SK-N-SH (cell line): ENCODE data around the gene DPEP2NB. TPM values are rescaled to one million over a fixed set of nuclear protein-coding genes. Genes with fewer than 3 reads are reported as not detected.
A peak's percentile ranks its signal among the peaks of the same experiment; 100 is the strongest.

Experiments
- CTCF ChIA-PET: fragments of 300-600, 350-600 bp; formaldehyde crosslinking; extraction: SDS; loops from one replicate; lab custom pipeline; 2021; lab: Yijun Ruan, JAX
- POLR2A ChIA-PET: fragments of 350-600 bp; sonication (Branson Sonifier 250); formaldehyde crosslinking; extraction: SDS; loops from one replicate; lab custom pipeline; 2020; ENCODE audit warnings: antibody characterized with exemption, inconsistent platforms; lab: Yijun Ruan, JAX
- DNase-seq: peaks from one replicate; pipeline ENCODE4 v3.0.0; 2012
- H2AFZ ChIP-seq: fragments of 200-600 bp; sonication (generic); 2 replicates; pipeline ENCODE4 v1.8.1; 2016; ENCODE audit warnings: antibody characterized with exemption, mild to moderate bottlenecking, low read depth
- H3F3A ChIP-seq: fragments of 200-600 bp; sonication (generic); replicated peaks from 2 replicates; pipeline ENCODE3; 2016; ENCODE audit warnings: antibody characterized with exemption, mild to moderate bottlenecking; ENCODE audit not compliant: insufficient read depth
- H3K27ac ChIP-seq, 2 experiments: fragments of 200-500 bp in 1 of 2; fragments of 200-600 bp in 1 of 2; sonication (Bioruptor generic) in 1 of 2; sonication (generic), shearing (Covaris generic) in 1 of 2; 2 replicates each; pipeline versions ENCODE4 v1.5.1 to v1.6.1; 2014 to 2016; ENCODE audit warnings: low read depth in 2 of 2, inconsistent platforms in 1 of 2, low read length in 1 of 2, mild to moderate bottlenecking in 1 of 2, mixed read lengths in 1 of 2
- H3K27me3 ChIP-seq: fragments of 200-600 bp; sonication (generic), shearing (Covaris generic); 2 replicates; pipeline ENCODE4 v1.6.1; 2016; ENCODE audit warnings: mixed run types; ENCODE audit not compliant: insufficient read depth
- H3K36me3 ChIP-seq, 2 experiments: fragments of 200-500 bp in 1 of 2; fragments of 200-600 bp in 1 of 2; sonication (Bioruptor generic) in 1 of 2; sonication (generic) in 1 of 2; replicated peaks in 1 of 2; 2 replicates each; pipeline versions ENCODE3 to v1.5.1; 2014 to 2016; ENCODE audit warnings: low read length in 1 of 2, mild to moderate bottlenecking in 1 of 2; ENCODE audit not compliant: insufficient read depth in 2 of 2, control insufficient read depth in 1 of 2
- H3K4me1 ChIP-seq, 2 experiments: fragments of 200-500 bp in 1 of 2; fragments of 200-600 bp in 1 of 2; sonication (Bioruptor generic) in 1 of 2; sonication (generic), shearing (Covaris generic) in 1 of 2; 2 replicates each; pipeline versions ENCODE4 v1.5.1 to v1.6.1; 2014 to 2016; ENCODE audit warnings: low read depth in 1 of 2, low read length in 1 of 2, mixed run types in 1 of 2; ENCODE audit not compliant: insufficient read depth in 2 of 2, control insufficient read depth in 1 of 2
- H3K4me2 ChIP-seq: fragments of 200-600 bp; sonication (generic), shearing (Covaris generic); 2 replicates; pipeline ENCODE4 v1.6.1; 2017; ENCODE audit warnings: mixed run types
- H3K4me3 ChIP-seq, 2 experiments: fragments of 200-500 bp in 1 of 2; fragments of 200-600 bp in 1 of 2; sonication (Bioruptor generic) in 1 of 2; sonication (generic), shearing (Covaris generic) in 1 of 2; 2 replicates each; pipeline versions ENCODE4 v1.5.1 to v1.8.1; 2014 to 2016; ENCODE audit warnings: low read depth in 2 of 2, inconsistent platforms in 1 of 2, low read length in 1 of 2, mild to moderate bottlenecking in 1 of 2, mixed read lengths in 1 of 2, moderate library complexity in 1 of 2
- H3K79me2 ChIP-seq: fragments of 200-600 bp; sonication (generic); 2 replicates; pipeline ENCODE4 v1.8.1; 2017; ENCODE audit warnings: mild to moderate bottlenecking; ENCODE audit not compliant: insufficient read depth
- H3K9ac ChIP-seq: fragments of 200-600 bp; sonication (generic); 2 replicates; pipeline ENCODE4 v1.6.1; 2017; ENCODE audit warnings: mixed run types
- H3K9me2 ChIP-seq: fragments of 200-600 bp; sonication (generic); 2 replicates; pipeline ENCODE4 v1.6.1; 2017; ENCODE audit warnings: mixed run types
- H3K9me3 ChIP-seq: fragments of 200-600 bp; sonication (generic); 2 replicates; pipeline ENCODE4 v1.6.1; 2017; ENCODE audit warnings: mixed run types, mild to moderate bottlenecking, moderate library complexity
- H4K20me1 ChIP-seq: fragments of 200-600 bp; sonication (generic); 2 replicates; pipeline ENCODE4 v1.6.1; 2017; ENCODE audit warnings: mild to moderate bottlenecking, mixed run types; ENCODE audit not compliant: insufficient read depth
- ELF1 ChIP-seq: IDR thresholded peaks from 2 replicates; pipeline ENCODE4 v1.4.0; 2012
- EZH2phosphoT487 ChIP-seq: fragments of 200-600 bp; sonication (generic); IDR thresholded peaks from 2 replicates; pipeline ENCODE4 v1.6.1; 2017; ENCODE audit warnings: low read depth, mixed run types, mild to moderate bottlenecking, antibody characterized with exemption, moderate library complexity, borderline replicate concordance
- FOXM1 ChIP-seq: IDR thresholded peaks from 2 replicates; pipeline ENCODE4 v1.4.0; 2012; ENCODE audit warnings: low read depth, mild to moderate bottlenecking
- GABPA ChIP-seq: IDR thresholded peaks from 2 replicates; pipeline ENCODE4 v1.4.0; 2012; ENCODE audit warnings: low read depth, mild to moderate bottlenecking
- IRF3 ChIP-seq: fragments of 150-350 bp; IDR thresholded peaks from 2 replicates; pipeline ENCODE4 v1.6.1; 2016; ENCODE audit warnings: mild to moderate bottlenecking, low read depth, low read length
- MEF2A ChIP-seq: IDR thresholded peaks from 2 replicates; pipeline ENCODE4 v1.4.0; 2012; ENCODE audit warnings: low read depth, borderline replicate concordance
- MXI1 ChIP-seq: IDR thresholded peaks from 2 replicates; pipeline ENCODE4 v1.6.1; 2012; ENCODE audit warnings: mild to moderate bottlenecking, low read depth, low read length, improper control_type of control experiment
- NFIC ChIP-seq: IDR thresholded peaks from 2 replicates; pipeline ENCODE4 v1.4.0; 2012; ENCODE audit warnings: borderline replicate concordance
- NRF1 ChIP-seq: IDR thresholded peaks from 2 replicates; pipeline ENCODE4 v1.6.1; 2012; ENCODE audit warnings: low read depth, mild to moderate bottlenecking, low read length
- POLR2AphosphoS5 ChIP-seq: IDR thresholded peaks from 2 replicates; pipeline ENCODE4 v1.6.1; 2012; ENCODE audit warnings: low read depth, low read length
- RAD21 ChIP-seq: IDR thresholded peaks from 2 replicates; pipeline ENCODE4 v1.6.1; 2012; ENCODE audit warnings: mild to moderate bottlenecking, low read length
- REST ChIP-seq: IDR thresholded peaks from 2 replicates; pipeline ENCODE4 v1.6.1; 2012; ENCODE audit warnings: mild to moderate bottlenecking, low read depth, low read length, moderate library complexity
- RFX5 ChIP-seq: IDR thresholded peaks from 2 replicates; pipeline ENCODE4 v1.6.1; 2012; ENCODE audit warnings: mild to moderate bottlenecking, improper control_type of control experiment, low read length
- RXRA ChIP-seq: IDR thresholded peaks from 2 replicates; pipeline ENCODE4 v1.4.0; 2012; ENCODE audit warnings: low read depth, mild to moderate bottlenecking, borderline replicate concordance
- SMC3 ChIP-seq: IDR thresholded peaks from 2 replicates; pipeline ENCODE4 v1.6.1; 2012; ENCODE audit warnings: low read depth, low read length, improper control_type of control experiment
- TCF12 ChIP-seq: IDR thresholded peaks from 2 replicates; pipeline ENCODE4 v1.4.0; 2012
- TEAD4 ChIP-seq: IDR thresholded peaks from 2 replicates; pipeline ENCODE4 v1.4.0; 2012; ENCODE audit warnings: mild to moderate bottlenecking, borderline replicate concordance; ENCODE audit not compliant: insufficient read depth
- USF1 ChIP-seq: IDR thresholded peaks from 2 replicates; pipeline ENCODE4 v1.4.0; 2012; ENCODE audit warnings: low read depth, borderline replicate concordance
- ZBTB33 ChIP-seq: IDR thresholded peaks from 2 replicates; pipeline ENCODE4 v1.4.0; 2012; ENCODE audit warnings: low read depth, borderline replicate concordance
- whole genome bisulfite sequencing: methylation state at CpG from one replicate; pipeline ENCODE4 v1.1.6; 2017; ENCODE audit warnings: low lambda C conversion rate; 5-methylcytosine and 5-hydroxymethylcytosine counted together
- polyA plus RNA-seq, 3 experiments: library from polyadenylated mRNA; depleted of rRNA; stranded (reverse); fragments of >200 nt; gene quantifications; 2 replicates each; pipeline ENCODE4 v1.2.3, GENCODE V29; 2012

The DPEP2NB gene
- polyA plus RNA-seq, 1 of the 3 experiments (the other 2 are of a cell fraction) = not detected

GRCh38 chr16:67982011-67982696 is 33.6 kb downstream of the DPEP2NB start:
- H3K27me3 ChIP-seq = no peaks in the 10 kb centered on the region; the same call in 1 of the 2 replicates
- H3K9ac ChIP-seq = no peak overlapping the region
- no peaks in the 10 kb centered on the region for H3K9me3 ChIP-seq
- H3K36me3 ChIP-seq = no peaks in the 10 kb centered on the region
- no peak overlapping the region for H2AFZ ChIP-seq
- no peak for TF ChIP-seq RFX5
- TF ChIP-seq POLR2AphosphoS5 = no peak
- no peak for TF ChIP-seq RXRA
- TF ChIP-seq IRF3 = no peak
- no peak for TF ChIP-seq REST
- no peak for TF ChIP-seq NFIC
- no peak for TF ChIP-seq MXI1
- POLR2A ChIA-PET = no interaction called here
- no peaks in the 10 kb centered on the region for H3F3A ChIP-seq
- no peak for DNase-seq
- no peaks in the 10 kb centered on the region for H3K79me2 ChIP-seq
- no peak overlapping the region for H3K4me2 ChIP-seq
- 84% methylated on average over 25 of the region's 49 CpGs for WGBS
- H3K4me1 ChIP-seq = peaks cover 0 to 3% of the 10 kb centered on the region in 2 experiments; a peak in 1 of 4 replicates
- H3K9me2 ChIP-seq = no peaks in the 10 kb centered on the region
- no peak overlapping the region for H3K27ac ChIP-seq
- H3K4me3 ChIP-seq = no peak overlapping the region
- CTCF ChIA-PET = interaction anchor here (0.8 to 1.2 kb wide), 2 partner anchors 9 to 40 kb away, joined by 3 to 4 read pairs; no protein-coding TSS in a partner anchor
- H4K20me1 ChIP-seq = no peaks in the 10 kb centered on the region

GRCh38 chr16:67979955-67980678 is 35.6 kb downstream of the DPEP2NB start, which contains the start of gene DPEP3:
TSS of gene DPEP3 (minus strand) at chr16:67980499. CDS start at chr16:67980380, 119 bp downstream.
- Histone ChIP-seq H3K4me3 (no peak within 1 kb of the TSS), H4K20me1 (no peaks in the 10 kb centered on the region), H3K79me2 (no peaks in the 10 kb centered on the region), H3K4me1 (peaks cover 0 to 3% of the 10 kb centered on the region in 2 experiments; a peak in 1 of 4 replicates), H3K27me3 (no peaks in the 10 kb centered on the region; the same call in 1 of the 2 replicates), H3K27ac (no peak within 1 kb of the TSS), H3F3A (no peaks in the 10 kb centered on the region), H2AFZ (no peak within 1 kb of the TSS), H3K36me3 (no peaks in the 10 kb centered on the region), H3K9me2 (no peaks in the 10 kb centered on the region), H3K9ac (no peak within 1 kb of the TSS), H3K9me3 (no peaks in the 10 kb centered on the region), H3K4me2 (no peak within 1 kb of the TSS)
- 77% methylated on average over 42 of the region's 62 CpGs for WGBS
- no peak for TF ChIP-seq EZH2phosphoT487
- no peak for TF ChIP-seq MXI1
- no peak for TF ChIP-seq MEF2A
- TF ChIP-seq SMC3 = no peak
- no peak for TF ChIP-seq NRF1
- no peak for TF ChIP-seq RAD21
- TF ChIP-seq ELF1 = no peak
- TF ChIP-seq GABPA = no peak
- no peak for TF ChIP-seq FOXM1
- no peak for TF ChIP-seq TEAD4
- TF ChIP-seq USF1 = no peak
- no peak for TF ChIP-seq RXRA
- TF ChIP-seq RFX5 = no peak
- TF ChIP-seq ZBTB33 = no peak
- no peak for TF ChIP-seq TCF12
- ChIA-PET CTCF (interaction anchor here (1.4 kb wide), 1 partner anchor 61 kb away, joined by 5 read pairs; no protein-coding TSS in a partner anchor), POLR2A (no interaction called here)
- DNase-seq = peak; percentile 52
